Rectal smooth muscle tissue (tissue), 1 donor: Measurements from ENCODE around the gene ADGRV1.

Source experiments
- H3K27ac ChIP-seq: one replicate; pipeline ENCODE4 v1.7.0; 2013; ENCODE audit warnings: low read depth, low read length, inconsistent platforms
- H3K27me3 ChIP-seq: one replicate; pipeline ENCODE4 v1.7.0; 2013; ENCODE audit warnings: low read length; ENCODE audit not compliant: control insufficient read depth, insufficient read depth
- H3K36me3 ChIP-seq: one replicate; pipeline ENCODE4 v1.7.0; 2013; ENCODE audit warnings: low read length; ENCODE audit not compliant: control insufficient read depth, insufficient read depth
- H3K4me1 ChIP-seq: one replicate; pipeline ENCODE4 v1.7.0; 2013; ENCODE audit warnings: low read length; ENCODE audit not compliant: control insufficient read depth, insufficient read depth
- H3K4me3 ChIP-seq: one replicate; pipeline ENCODE4 v1.7.0; 2013; ENCODE audit warnings: low read length
- H3K9ac ChIP-seq: one replicate; pipeline ENCODE4 v1.7.0; 2013; ENCODE audit warnings: low read length

Gene ADGRV1

DNA sequence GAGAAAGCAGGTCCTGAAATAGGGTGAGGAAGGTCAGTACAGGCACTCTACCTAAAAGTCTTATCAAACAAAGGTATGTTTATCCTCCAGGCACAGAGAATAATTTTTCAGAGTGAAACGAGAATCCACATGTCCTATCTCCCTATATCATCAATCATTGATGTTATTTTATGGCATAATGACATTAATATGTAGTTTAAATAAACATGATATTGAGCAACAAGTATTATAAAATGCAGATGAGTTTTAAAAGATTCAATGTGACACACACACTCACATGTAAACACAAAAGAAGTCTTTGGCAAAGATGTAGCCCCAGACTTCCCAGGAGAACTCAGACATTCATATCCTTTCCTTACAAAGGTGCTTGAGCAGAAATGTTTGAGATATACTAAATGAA lies 389.1 kb downstream of the ADGRV1 start:
- Histone ChIP-seq H3K4me1 (no peaks in the 10 kb centered on the region), H3K27me3 (no peaks in the 10 kb centered on the region), H3K4me3 (no peak overlapping the region), H3K9ac (no peak overlapping the region), H3K27ac (no peak overlapping the region), H3K36me3 (no peaks in the 10 kb centered on the region)

DNA sequence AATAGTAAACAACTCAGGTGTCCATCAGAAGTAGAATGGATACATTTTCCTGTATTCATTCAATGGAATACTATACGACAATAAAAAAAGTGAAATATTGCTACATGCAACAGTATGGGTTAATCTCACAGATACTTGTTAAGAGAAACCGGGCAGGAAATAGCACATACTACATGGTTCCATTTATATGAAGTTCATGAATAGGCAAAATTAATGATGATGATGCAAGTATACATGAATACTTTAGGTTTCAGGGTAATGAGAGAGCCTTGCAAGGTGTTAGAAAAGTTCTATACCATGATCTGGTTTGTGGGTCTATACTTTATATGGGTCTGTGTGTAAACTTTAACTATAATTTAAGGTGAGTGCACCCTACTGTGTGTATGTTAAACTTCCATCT lies 390.4 kb downstream of the ADGRV1 start:
- Histone ChIP-seq H3K36me3 (no peaks in the 10 kb centered on the region), H3K9ac (no peak overlapping the region), H3K27me3 (no peaks in the 10 kb centered on the region), H3K4me3 (no peak overlapping the region), H3K27ac (no peak overlapping the region), H3K4me1 (no peaks in the 10 kb centered on the region)

DNA sequence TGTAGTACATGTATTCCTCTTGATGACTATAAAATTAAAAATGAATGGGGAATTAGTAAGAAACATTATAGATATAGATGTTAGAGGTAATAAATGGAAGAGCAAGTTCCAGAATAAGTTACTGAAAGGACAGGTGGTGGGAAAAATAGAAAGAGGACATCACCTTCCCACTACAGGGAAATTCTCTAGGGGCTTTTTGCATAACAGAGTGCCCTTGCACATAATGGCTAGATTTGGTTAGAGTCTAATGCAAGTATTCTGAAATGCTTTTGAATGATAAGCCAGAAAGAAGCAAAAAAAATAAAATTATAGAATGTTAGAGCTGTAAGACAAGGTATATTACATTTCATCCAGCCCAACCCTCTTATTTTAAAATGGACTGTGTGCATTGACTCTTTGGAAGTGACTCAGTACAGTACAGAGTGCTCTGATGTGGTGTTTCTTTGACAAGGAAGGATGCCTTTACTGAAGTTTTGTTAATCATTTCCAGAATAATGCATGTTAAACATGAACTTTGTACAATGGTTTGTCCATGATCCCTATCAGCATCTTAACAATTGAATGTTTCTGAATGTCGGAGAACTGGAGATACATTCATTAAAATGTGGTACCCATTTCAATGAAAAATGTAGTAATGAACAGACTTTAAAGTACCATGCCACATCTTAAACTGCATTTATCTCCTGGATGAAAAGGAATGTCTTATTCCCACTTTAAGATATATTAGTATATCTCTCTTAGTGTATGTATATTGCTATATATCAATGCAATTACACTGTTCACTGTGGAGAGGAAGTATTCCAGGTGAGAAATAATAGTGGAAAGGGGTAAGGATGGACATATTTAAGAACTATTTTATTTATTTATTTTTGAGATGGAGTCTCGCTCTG lies 391.1 kb downstream of the ADGRV1 start:
- Histone ChIP-seq H3K27me3 (no peaks in the 10 kb centered on the region), H3K9ac (no peak overlapping the region), H3K36me3 (no peaks in the 10 kb centered on the region), H3K27ac (no peak overlapping the region), H3K4me3 (no peak overlapping the region), H3K4me1 (no peaks in the 10 kb centered on the region)

DNA sequence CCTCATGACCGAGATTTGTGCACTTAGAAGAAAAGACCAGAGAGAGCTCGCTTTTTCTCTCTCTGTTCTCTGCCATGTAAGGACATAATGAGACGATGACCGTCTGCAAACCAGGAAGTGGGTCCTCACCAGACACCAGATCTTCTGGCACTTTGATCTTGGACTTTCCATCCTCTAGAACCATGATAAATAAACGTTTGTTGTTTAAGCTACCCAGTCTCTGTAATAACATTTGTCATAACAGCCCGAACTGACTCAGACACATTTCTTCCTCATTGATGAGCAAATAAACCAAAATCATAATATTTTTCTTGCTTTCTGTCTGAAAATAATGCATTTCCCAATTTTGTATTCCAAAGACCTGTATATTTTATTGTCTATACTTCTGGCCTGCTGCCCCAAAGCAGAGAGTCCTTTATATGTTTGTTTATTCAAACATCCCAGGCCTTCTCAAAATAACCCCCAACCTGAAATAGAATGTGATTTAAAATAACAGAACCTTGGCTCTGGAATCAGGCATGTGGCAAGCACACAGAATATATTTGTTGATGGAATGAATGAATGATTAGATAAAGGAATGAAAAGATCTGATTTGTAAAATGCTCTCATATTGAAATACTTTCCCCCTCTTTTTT lies 396.5 kb downstream of the ADGRV1 start:
- Histone ChIP-seq H3K27me3 (no peaks in the 10 kb centered on the region), H3K4me3 (no peak overlapping the region), H3K27ac (no peak overlapping the region), H3K4me1 (peaks cover 7% of the 10 kb centered on the region), H3K36me3 (no peaks in the 10 kb centered on the region), H3K9ac (no peak overlapping the region)

DNA sequence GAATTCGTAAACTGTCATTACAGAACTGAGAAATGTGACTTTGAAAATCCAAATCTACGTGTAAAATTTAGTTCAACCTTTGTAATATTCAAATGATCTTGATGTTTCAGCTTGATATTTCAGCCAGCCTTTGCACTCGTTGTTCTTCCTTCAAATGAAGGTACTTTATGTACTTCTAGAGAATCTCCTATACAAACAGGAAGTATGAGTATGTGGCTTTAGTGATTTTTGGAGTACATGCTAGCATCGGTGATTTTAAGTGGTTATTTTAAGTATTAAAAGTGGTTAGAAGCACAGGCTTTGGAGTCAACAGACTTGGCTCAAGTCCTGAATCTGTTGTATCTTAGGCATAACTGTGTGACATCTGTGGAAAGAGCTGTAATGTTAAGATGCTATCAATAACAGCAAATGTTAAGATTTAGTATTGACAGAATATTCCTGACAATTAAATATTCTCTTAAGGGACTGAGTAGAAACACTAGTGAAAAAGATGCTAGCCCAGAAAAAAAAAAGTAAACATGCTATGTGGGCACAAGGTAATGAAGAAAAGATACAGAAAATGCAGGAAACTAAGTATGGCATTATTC lies 398.0 kb downstream of the ADGRV1 start:
- Histone ChIP-seq H3K27me3 (no peaks in the 10 kb centered on the region), H3K4me1 (peaks cover 7% of the 10 kb centered on the region)

DNA sequence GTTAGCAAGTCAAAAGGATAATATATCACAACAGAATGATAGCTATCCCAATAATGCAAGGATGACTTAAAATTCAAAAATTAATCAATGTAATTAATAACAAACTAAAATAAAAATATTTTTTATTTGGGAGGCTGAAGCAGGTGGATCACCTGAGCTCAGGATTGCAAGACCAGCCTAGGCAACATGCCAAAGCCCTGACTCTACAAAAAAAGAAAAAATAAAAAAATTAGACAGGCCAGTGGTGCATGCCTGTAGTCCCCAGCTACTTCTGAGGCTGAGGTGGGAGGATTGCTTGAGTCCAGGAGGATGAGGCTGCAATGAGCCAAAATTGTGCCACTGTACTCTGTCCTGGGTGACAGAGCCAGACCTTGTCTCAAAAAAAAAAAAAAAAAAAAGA lies 399.3 kb downstream of the ADGRV1 start:
- Histone ChIP-seq H3K27ac (no peak overlapping the region), H3K9ac (no peak overlapping the region), H3K4me1 (peaks cover 7% of the 10 kb centered on the region), H3K4me3 (no peak overlapping the region), H3K27me3 (no peaks in the 10 kb centered on the region), H3K36me3 (no peaks in the 10 kb centered on the region)

More for the DNA sequence above, 398.0 kb downstream of the ADGRV1 start:
- Histone ChIP-seq H3K27ac (no peak overlapping the region), H3K9ac (no peak overlapping the region), H3K36me3 (no peaks in the 10 kb centered on the region), H3K4me3 (no peak overlapping the region)

DNA sequence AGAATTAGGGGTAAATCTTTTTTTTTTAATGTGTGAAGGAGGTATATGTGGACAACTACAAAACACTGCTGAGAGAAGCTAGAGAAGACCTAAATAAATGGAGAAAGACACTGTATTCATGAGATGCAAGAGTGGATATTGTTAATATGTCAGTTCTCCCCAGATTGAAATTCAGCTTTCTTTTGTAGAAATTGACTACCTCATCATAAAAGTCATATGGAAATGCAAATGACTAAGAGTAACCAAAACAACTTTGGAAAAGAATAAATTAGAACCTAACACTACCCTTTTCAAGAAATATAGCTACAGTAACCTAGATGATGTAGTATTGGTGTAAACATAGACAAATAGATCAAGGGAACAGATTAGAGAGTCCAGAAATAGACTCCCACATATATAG lies 400.7 kb downstream of the ADGRV1 start:
- H3K36me3 ChIP-seq, result no peaks in the 10 kb centered on the region
- H3K27me3 ChIP-seq, result no peaks in the 10 kb centered on the region
- no peak overlapping the region for H3K4me3 ChIP-seq

DNA sequence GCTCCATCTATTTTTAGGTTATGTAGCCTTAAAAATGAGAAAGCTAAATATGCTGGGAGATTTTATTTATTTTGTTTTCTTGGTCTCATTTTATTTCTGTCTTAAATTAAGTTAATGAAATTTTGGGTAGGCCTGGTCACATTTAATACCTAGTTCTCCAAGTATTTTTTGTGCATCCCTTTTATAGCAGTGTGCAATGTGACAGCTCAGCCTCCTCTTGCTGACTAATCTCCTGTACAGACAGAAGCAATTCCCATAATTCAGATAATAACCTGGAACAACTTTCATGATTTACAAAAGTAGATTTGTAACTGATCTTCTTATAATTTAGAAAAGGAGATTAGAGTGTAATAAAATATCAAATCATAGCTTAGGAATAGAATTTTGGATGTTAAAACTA lies 403.9 kb downstream of the ADGRV1 start:
- Histone ChIP-seq H3K9ac (no peak overlapping the region), H3K36me3 (no peaks in the 10 kb centered on the region), H3K4me3 (no peak overlapping the region), H3K27me3 (no peaks in the 10 kb centered on the region), H3K4me1 (no peaks in the 10 kb centered on the region), H3K27ac (no peak overlapping the region)

More for the DNA sequence above, 400.7 kb downstream of the ADGRV1 start:
- Histone ChIP-seq H3K27ac (no peak overlapping the region), H3K4me1 (peaks cover 7% of the 10 kb centered on the region), H3K9ac (no peak overlapping the region)

DNA sequence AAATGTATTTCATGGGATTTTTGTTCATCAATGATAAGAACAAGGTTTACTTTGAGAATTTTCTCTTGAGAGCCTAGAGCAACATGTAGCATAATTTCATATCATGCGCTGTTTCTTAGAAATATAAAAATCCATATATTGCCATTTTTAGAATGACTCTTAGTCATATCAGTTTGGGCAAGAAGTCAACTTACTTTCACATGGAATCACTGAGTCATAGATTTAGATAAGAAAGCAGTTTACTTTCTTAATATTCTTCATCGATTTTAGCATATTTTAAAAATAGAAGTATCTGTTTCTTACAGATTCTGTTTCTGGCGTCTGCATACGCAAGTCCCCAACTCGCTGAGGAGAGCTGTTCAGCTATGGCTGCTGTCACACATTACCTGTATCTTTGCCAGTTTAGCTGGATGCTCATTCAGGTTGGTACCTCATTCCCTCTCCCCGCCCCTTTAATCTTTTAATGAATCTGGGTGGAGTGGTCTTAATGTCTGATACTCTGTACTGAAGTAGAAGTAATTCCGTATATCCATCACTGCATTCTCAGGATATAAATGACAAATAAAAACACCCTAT lies 406.6 kb downstream of the ADGRV1 start:
- no peaks in the 10 kb centered on the region for H3K27me3 ChIP-seq
- H3K4me1 ChIP-seq, result no peaks in the 10 kb centered on the region

DNA sequence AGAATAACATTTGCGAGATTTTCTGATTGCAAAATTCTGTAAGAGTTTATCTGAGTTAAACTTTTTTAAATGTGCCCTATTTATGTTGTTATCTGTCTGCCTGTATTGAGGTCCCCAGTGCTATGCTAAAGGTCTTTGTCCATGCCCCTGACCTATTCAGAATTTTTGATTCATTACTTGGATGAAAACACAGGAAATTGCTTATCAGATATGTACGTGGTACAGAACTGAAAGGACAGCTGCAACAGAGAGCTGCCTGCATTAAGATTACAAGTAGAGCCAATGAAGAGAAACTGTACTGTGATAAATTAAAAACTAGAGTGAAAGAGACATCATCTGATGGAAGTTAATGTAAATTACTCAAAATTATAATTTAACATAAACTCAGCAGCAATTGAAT lies 408.8 kb downstream of the ADGRV1 start:
- Histone ChIP-seq H3K36me3 (no peaks in the 10 kb centered on the region), H3K4me1 (no peaks in the 10 kb centered on the region), H3K27me3 (no peaks in the 10 kb centered on the region), H3K27ac (no peak overlapping the region), H3K4me3 (no peak overlapping the region), H3K9ac (no peak overlapping the region)

More for the DNA sequence above, 406.6 kb downstream of the ADGRV1 start:
- no peaks in the 10 kb centered on the region for H3K36me3 ChIP-seq
- H3K9ac ChIP-seq, result no peak overlapping the region
- no peak overlapping the region for H3K4me3 ChIP-seq
- H3K27ac ChIP-seq, result no peak overlapping the region

DNA sequence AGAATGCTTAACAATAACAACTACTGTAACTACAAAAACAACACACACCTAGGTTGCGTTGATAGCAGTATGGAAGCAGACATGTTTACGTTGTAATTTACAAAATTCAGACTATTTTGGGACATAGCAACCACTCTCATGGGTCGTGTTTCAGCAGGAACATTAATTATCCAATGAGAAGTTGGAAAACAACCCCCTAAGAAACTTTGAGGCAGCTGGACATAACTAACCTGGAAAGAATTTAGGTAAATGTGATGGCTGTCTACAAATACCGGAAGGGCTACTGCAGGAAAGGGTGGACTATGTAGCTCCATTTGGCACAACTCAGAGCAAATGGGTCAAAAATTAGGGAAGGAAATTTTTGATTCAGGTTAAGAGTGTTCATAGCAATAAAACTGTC lies 409.3 kb downstream of the ADGRV1 start:
- Histone ChIP-seq H3K9ac (no peak overlapping the region), H3K27me3 (no peaks in the 10 kb centered on the region), H3K27ac (no peak overlapping the region), H3K36me3 (no peaks in the 10 kb centered on the region), H3K4me3 (no peak overlapping the region), H3K4me1 (no peaks in the 10 kb centered on the region)

DNA sequence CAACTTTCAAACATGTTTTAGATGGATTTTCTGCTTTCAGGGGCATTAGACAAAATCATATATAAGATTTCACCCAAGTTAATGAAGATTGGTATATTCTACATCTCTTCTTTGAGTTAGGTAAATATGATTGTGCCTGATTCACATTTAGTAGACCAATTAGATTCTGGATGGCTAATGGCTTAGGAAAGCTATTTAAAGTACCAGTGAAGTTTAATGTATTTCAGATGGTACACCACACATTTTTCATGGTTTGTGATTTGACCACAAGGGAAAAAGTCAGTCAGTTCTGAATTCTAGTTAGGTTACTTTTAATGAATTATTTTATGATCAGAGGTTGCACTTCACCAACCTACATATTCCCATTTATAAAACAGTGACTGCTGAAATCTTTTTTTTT lies 409.7 kb downstream of the ADGRV1 start:
- Histone ChIP-seq H3K27ac (no peak overlapping the region), H3K4me3 (no peak overlapping the region), H3K9ac (no peak overlapping the region), H3K36me3 (no peaks in the 10 kb centered on the region), H3K4me1 (no peaks in the 10 kb centered on the region), H3K27me3 (no peaks in the 10 kb centered on the region)
